Adipocyte (in vitro differentiated cells): ENCODE measurements around the gene EEA1.

ENCODE experiments used
- DNase-seq: peaks from one replicate; pipeline ENCODE4 v3.0.0-alpha.2; 2015; ENCODE audit warnings: low read depth
- H3K27me3 ChIP-seq: replicated peaks from 2 replicates; pipeline ENCODE4 v1.7.0; 2013; ENCODE audit warnings: mild to moderate bottlenecking, low read length, moderate library complexity; ENCODE audit not compliant: control insufficient read depth, insufficient read depth
- H3K36me3 ChIP-seq: 2 replicates; pipeline ENCODE4 v1.7.0; 2013; ENCODE audit warnings: low read length, mild to moderate bottlenecking, moderate library complexity; ENCODE audit not compliant: control insufficient read depth, insufficient read depth, severe bottlenecking
- H3K4me1 ChIP-seq: 2 replicates; pipeline ENCODE4 v1.7.0; 2013; ENCODE audit warnings: mild to moderate bottlenecking, low read length, moderate library complexity; ENCODE audit not compliant: control insufficient read depth, insufficient read depth
- H3K4me3 ChIP-seq: 2 replicates; pipeline ENCODE4 v1.7.0; 2013; ENCODE audit warnings: mild to moderate bottlenecking, low read length, moderate library complexity
- H3K9ac ChIP-seq: 2 replicates; pipeline ENCODE4 v1.7.0; 2013; ENCODE audit warnings: mild to moderate bottlenecking, low read length, moderate library complexity
- H3K9me3 ChIP-seq: 2 replicates; pipeline ENCODE4 v1.7.0; 2013; ENCODE audit warnings: mild to moderate bottlenecking, low read length, moderate library complexity; ENCODE audit not compliant: control insufficient read depth

The EEA1 gene

DNA sequence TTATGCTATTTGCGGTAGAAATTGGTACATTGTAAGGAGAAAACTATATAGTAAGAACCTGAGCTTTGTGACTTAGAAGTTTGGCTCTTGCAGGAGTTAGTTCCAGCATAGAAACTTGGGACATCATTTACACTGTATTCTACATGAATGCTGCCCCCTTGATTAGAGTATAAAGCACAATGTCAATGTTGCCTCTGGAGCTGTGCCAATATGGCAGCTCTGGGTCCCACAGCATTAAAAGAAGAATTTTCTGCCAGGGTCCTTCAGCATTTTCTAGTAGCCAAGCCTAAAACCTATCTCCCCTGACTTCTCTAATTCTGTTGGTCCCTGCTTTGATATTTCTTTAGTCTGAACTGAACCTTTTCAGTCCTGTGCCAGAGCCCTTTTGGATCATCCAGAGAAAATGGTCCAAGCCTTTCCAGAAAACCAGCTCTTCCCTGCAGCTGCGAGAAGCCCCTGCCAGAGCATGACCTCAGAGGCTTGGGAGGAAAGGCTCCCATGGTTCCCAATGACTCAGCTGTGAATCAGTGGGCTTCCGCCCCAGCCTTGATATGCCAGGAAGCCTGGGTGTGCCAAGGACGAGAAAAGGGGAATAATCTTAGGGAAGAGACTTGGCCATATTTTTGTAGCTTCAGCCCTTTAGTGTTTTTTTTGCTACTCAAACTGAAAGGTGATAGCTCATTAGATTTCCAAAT lies 183.1 kb downstream of the EEA1 start:
- Histone ChIP-seq H3K4me3 (peak overlapping the region; percentile 55), H3K27me3 (no peaks in the 10 kb centered on the region)
- DNase-seq = peak; percentile 83

DNA sequence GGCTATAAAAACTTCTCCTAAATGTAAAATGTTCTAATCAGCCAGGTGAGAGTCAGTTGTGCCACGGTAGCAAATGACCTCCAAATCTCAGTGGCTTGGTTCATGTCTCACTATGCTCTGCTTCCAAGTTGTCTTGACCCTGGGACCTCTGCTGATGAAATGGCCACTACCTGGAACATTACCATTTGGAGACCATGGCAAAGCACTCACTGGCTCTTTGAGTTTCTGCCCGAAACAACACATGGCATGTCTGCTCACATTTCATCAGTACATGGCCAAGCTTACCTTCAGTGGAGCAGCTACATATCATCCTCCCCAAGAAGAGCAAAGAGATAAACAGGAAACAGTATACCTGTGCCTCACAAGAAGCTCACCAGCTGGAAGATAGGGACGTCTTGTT lies 186.1 kb downstream of the EEA1 start:
- Histone ChIP-seq H3K4me3 (no peak overlapping the region), H3K4me1 (peaks cover 29% of the 10 kb centered on the region), H3K36me3 (no peaks in the 10 kb centered on the region), H3K9ac (no peak overlapping the region), H3K27me3 (no peaks in the 10 kb centered on the region), H3K9me3 (no peaks in the 10 kb centered on the region)
- DNase-seq = no peak

More for the DNA sequence above, 183.1 kb downstream of the EEA1 start:
- H3K9me3 ChIP-seq = no peaks in the 10 kb centered on the region
- H3K4me1 ChIP-seq = peaks cover 21% of the 10 kb centered on the region
- H3K36me3 ChIP-seq = no peaks in the 10 kb centered on the region
- H3K9ac ChIP-seq = peak overlapping the region; percentile 65

DNA sequence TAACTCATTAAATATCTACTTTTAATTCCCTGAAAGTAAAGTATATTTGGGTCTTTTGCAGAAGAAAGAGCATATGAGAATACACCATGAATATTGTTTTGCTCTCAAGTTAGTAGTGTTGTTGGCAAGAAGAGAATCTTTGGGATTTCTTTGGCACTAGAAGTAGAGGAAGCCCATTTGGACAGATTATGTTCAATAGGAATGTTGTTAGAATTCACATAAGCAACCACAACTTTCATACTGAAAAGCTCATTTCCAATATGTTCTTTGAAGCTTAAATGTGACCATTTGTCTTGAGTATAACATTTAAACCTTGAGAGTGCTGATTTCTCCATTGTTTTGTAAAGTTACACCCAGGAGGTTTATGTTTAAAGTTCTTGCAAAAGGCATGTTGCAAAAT lies 188.7 kb downstream of the EEA1 start:
- Histone ChIP-seq H3K4me3 (no peak overlapping the region), H3K36me3 (no peaks in the 10 kb centered on the region), H3K9me3 (no peaks in the 10 kb centered on the region), H3K4me1 (peaks cover 19% of the 10 kb centered on the region), H3K27me3 (no peaks in the 10 kb centered on the region), H3K9ac (no peak overlapping the region)
- no peak for DNase-seq

DNA sequence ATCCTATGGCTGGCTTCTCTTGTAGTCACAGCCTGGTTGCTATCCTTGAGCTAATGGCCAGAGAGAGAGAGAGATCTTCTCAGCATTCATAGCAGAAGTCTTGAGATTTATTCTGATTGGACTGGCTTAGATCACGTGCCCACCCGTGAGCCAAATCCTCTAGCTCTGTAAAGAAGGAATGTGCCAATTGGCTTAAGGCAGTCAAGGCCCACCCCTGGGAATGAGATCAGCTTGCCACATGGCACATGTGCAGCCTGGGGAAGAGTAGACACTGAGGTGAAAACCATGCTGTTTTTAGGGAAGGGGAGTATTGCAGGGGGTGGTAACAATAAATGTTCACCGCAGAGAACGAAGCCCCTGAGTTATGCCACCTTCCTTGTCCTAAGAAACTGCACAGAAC lies 190.0 kb downstream of the EEA1 start:
- DNase-seq = no peak
- Histone ChIP-seq H3K4me3 (no peak overlapping the region), H3K9me3 (no peaks in the 10 kb centered on the region), H3K4me1 (peaks cover 27% of the 10 kb centered on the region), H3K9ac (no peak overlapping the region), H3K27me3 (no peaks in the 10 kb centered on the region), H3K36me3 (no peaks in the 10 kb centered on the region)

DNA sequence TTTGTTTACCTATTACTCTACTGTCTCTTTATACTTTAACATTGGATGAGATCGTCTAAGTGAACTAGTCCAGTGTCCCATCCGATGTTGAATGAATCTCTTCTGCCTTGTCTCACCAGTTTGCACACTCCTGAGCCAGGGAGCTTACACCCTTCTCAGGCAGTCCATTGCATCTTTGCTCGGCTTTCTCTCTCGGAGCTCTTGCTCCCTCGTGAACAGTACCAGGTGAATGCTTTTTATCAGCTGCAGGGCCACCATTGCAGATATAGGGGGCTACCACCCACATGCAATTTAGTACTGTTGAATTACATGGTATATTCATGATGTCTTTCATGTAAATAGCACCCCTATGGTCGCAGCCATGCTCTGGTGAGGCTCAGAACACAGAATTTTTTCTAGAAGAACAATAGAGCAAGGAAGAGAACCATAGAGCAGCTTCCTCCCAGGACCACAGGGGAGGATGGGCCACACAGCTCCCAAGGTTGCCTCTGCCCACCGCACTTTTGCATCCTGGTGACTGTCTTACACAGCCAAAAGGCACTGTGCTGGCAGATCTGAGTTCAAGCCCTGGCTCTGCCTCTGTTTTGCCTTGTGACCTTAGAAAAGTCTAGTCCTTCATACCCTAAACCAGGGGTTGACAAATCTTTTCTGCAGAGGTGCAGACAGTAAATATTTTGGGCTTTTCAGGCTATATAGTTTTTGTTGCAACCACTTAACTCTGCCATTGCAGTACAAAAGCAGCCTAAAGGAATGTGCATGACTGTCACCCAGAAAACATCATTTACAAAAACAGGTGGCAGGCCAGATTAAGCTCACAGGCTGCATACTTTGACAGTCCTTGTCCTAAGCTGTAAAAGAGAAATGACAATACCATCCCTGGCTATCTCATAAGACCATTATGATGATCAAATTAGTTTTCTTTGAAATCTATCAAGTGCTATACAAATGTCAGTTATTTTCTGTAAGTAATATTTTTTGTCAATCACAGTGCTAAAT lies 190.9 kb downstream of the EEA1 start:
- Histone ChIP-seq H3K27me3 (no peaks in the 10 kb centered on the region), H3K36me3 (no peaks in the 10 kb centered on the region), H3K9me3 (no peaks in the 10 kb centered on the region), H3K9ac (no peak overlapping the region), H3K4me3 (no peak overlapping the region), H3K4me1 (peaks cover 29% of the 10 kb centered on the region)
- no peak for DNase-seq

DNA sequence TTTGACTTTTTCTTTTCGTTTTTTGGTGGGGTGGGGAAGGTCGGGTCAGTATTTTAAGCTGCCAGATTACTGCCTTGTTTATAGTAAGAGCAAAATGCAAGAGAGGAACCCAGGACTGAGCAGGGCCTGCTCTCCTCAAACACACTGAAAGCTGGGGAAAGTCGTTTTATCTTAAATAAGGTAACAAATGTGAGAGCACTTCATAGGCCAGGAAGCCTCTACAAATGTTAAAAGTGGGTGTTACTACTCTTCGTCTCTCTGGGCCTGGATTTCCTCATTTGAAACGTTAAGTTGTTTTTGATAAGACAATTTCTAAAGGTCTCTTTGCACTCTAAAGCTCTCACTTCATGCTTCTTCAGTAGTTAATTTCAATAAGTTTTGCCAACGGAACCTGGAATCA lies 192.5 kb downstream of the EEA1 start:
- H3K9me3 ChIP-seq = no peaks in the 10 kb centered on the region
- H3K36me3 ChIP-seq = no peaks in the 10 kb centered on the region
- H3K27me3 ChIP-seq = no peaks in the 10 kb centered on the region
- peaks cover 29% of the 10 kb centered on the region for H3K4me1 ChIP-seq
- H3K4me3 ChIP-seq = no peak overlapping the region
- no peak for DNase-seq
- no peak overlapping the region for H3K9ac ChIP-seq

DNA sequence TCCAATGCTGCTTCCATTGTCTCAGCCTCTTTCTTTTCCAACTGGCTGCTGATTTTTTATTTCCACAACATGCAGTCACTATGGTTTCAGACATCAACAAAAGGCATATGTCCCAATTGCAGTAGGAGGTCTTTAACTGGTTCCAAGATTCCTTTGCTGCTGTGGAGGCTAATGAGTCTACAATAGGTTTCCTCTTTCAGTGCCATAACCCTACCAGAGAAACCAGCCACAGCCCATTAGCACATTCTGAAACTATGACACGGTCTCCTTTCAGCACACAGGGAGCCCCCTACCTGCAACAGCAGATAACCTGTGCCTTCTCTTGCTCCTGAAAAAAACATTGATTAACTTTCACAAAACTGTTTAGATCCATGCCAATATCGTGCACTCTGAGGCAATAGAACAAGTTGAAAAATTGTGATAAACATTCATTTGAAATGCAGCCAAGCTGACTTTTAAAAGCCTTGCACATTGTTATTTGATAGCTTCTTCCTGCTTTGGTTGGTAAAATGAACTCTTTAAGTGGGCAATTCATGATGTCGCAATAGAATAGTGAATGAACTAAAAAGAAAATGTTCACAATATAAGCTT lies 193.9 kb downstream of the EEA1 start:
- DNase-seq = peak; percentile 92
- peak overlapping the region; percentile 24 for H3K4me3 ChIP-seq

DNA sequence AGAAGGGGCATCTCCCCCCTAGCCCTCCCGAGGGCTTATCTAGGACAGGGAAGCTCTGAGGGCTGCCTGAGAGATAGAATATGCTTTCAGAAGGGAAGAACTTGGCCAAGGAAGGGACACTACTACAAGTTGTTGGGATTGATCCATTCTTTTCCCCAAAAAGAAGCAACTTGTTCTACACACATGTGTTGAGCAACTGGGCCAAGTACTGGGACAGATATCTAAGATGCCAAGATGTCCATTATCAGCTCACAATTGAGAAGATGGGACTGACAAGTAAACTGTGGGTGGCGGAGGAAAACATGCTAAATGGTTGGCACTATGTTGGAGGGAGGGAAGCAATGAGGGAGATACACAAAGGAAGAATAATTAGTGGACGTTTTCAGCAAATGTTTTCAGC lies 195.4 kb downstream of the EEA1 start:
- no peak overlapping the region for H3K4me3 ChIP-seq
- H3K4me1 ChIP-seq = peaks cover 21% of the 10 kb centered on the region
- no peaks in the 10 kb centered on the region for H3K27me3 ChIP-seq
- H3K36me3 ChIP-seq = no peaks in the 10 kb centered on the region
- DNase-seq = no peak
- no peaks in the 10 kb centered on the region for H3K9me3 ChIP-seq
- no peak overlapping the region for H3K9ac ChIP-seq

More for the DNA sequence above, 193.9 kb downstream of the EEA1 start:
- Histone ChIP-seq H3K27me3 (no peaks in the 10 kb centered on the region), H3K36me3 (no peaks in the 10 kb centered on the region), H3K4me1 (peaks cover 22% of the 10 kb centered on the region), H3K9ac (peak overlapping the region; percentile 2), H3K9me3 (no peaks in the 10 kb centered on the region)

DNA sequence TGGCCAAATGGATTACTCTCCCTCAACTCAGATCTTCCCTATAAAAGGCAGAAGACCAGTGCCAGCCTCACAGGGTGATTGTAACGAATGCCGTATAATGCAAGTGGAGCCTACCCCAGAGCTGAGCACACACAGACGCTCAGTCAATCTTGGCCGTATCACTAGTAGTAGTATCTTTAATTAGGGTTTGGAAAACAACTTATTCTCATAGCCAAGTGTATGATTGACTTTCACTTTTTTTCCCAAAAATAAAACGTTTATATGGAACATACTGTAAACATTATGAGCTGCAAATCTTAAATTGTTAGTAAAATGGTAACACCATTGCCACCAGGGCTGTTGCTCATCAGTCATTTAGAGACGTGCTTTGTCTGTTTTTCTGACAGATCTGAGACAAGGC lies 195.9 kb downstream of the EEA1 start:
- Histone ChIP-seq H3K9ac (no peak overlapping the region), H3K27me3 (no peaks in the 10 kb centered on the region), H3K4me1 (peaks cover 21% of the 10 kb centered on the region), H3K4me3 (no peak overlapping the region), H3K9me3 (no peaks in the 10 kb centered on the region), H3K36me3 (no peaks in the 10 kb centered on the region)
- no peak for DNase-seq

DNA sequence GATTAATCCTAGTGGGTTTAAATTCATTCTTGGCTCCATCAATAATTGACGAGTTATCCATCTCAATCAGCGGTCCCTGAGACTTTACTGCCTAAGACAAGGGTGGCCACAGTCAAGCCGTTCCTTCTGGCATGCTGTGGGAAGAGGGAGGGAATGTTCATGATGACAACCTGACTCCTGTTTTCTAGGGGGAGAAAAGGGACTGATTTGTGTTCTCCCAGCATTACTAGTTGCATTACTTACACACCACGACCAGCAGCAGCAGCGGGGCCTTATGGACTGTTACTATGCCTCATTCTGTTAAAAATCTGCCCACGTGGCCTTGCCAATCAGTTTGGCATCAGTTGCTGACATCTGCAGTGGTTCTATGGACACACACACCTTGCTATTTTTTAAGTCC lies 196.4 kb downstream of the EEA1 start:
- no peak overlapping the region for H3K4me3 ChIP-seq
- no peaks in the 10 kb centered on the region for H3K36me3 ChIP-seq
- DNase-seq = no peak
- H3K4me1 ChIP-seq = peaks cover 21% of the 10 kb centered on the region
- no peaks in the 10 kb centered on the region for H3K27me3 ChIP-seq
- H3K9ac ChIP-seq = no peak overlapping the region
- no peaks in the 10 kb centered on the region for H3K9me3 ChIP-seq

DNA sequence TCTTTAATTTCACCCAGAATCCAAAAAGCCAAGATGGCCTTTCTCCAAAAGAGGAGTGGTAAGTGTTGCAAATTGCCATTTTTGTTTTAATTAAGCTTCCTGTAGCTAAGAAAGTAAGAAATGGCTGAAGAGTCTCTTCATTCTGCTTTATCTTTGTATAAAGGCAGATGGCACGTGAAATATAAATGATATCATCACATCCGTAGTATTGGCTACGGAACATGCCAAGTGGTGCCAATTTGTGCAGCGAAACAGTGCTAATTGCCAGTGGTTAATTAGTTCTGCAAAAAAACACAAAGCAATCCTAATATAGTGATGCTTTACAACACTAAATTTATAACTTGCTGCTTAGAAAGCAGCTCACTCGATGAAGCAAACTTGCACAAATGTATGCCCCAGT lies 196.9 kb downstream of the EEA1 start:
- peaks cover 21% of the 10 kb centered on the region for H3K4me1 ChIP-seq
- no peak overlapping the region for H3K9ac ChIP-seq
- H3K36me3 ChIP-seq = no peaks in the 10 kb centered on the region
- DNase-seq = no peak
- H3K9me3 ChIP-seq = no peaks in the 10 kb centered on the region
- no peak overlapping the region for H3K4me3 ChIP-seq
- H3K27me3 ChIP-seq = no peaks in the 10 kb centered on the region
